GM21423 (cell line): Measurements from ENCODE around the gene CYP2A6.
"Not testable (repeated sequence)": the region's sequence is repeated elsewhere in the genome, so short reads cannot be mapped to it uniquely, and the experiment has no call there.

ENCODE experiments used
- ATAC-seq: cut with Tn5 transposase; IDR thresholded peaks from one replicate; pipeline ENCODE4 v1.9.1; 2021; ENCODE audit warnings: mild to moderate bottlenecking, moderate library complexity; ENCODE audit not compliant: unreplicated experiment

CYP2A6 gene

DNA sequence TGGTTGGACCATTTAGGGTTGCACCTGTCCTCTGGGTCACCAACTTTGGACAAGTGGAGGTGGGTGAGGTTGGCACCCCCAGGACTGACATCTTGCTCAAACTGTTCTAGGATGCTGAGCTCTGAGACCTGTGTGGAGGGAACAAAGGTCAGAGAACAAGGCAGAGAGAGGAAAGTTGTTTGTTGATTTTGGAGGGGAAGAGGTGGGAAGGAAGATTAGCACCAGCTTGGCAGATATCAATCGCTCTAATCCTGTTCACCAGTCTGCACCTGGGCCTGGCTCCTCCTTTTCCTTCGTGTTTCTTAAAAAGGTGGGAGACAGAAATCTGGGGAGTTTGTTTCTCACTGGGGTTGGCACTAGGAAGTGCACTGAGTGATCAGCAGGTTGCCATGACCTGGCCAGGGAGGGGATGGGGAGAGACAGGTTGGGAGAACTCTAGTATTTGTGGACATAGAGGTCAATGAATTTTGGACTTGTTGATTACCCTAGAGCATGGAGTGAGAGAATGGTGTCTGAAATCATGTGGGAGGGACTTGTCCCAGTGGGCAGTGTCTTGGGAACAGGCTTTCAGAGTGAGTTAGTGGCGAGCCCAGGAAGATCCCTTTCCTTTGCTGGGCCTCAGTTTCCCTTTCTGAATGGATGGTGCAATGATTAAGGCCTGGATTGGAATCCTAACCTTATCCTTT is 2.4 kb upstream of the CYP2A6 start:
- ATAC-seq = not testable (repeated sequence)

DNA sequence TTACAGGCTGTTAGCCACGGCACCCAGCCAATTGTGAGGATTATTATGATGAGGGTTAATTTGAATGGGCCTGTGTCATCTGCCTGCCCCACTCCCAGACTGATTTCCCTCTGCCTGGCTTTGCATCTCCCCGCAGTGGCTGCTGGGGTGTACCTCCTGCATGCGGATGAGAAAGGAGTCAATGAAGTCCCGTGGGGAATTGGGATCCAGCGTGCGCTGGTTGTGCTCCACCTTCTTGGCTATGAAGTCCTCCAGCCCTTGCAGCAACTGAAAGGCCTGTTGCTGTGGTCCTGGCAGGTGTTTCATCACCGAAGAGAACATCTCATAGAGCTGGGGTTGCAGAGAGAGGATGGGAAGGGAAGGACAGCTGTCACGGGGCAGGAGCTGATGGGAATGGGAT is 3.5 kb downstream of the CYP2A6 start:
- ATAC-seq = not testable (repeated sequence)

DNA sequence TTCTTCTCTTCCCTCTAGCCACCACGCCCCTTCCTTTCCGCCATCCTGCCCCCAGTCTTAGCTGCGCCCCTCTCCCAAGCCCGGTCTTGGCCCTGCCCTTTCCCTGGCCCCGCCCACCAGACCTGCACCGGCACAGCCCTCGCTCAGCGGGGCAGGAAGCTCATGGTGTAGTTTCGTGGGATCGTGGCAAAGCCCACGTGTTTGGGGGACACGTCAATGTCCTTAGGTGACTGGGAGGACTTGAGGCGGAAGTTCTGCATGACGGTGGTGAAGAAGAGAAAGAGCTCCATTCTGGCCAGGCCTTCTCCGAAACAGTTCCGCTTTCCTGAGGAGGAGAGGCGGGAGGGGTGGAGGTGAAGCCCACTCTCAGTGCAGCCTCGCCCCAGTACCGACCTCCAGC is 6.6 kb downstream of the CYP2A6 start:
- peak; percentile 42 for ATAC-seq

DNA sequence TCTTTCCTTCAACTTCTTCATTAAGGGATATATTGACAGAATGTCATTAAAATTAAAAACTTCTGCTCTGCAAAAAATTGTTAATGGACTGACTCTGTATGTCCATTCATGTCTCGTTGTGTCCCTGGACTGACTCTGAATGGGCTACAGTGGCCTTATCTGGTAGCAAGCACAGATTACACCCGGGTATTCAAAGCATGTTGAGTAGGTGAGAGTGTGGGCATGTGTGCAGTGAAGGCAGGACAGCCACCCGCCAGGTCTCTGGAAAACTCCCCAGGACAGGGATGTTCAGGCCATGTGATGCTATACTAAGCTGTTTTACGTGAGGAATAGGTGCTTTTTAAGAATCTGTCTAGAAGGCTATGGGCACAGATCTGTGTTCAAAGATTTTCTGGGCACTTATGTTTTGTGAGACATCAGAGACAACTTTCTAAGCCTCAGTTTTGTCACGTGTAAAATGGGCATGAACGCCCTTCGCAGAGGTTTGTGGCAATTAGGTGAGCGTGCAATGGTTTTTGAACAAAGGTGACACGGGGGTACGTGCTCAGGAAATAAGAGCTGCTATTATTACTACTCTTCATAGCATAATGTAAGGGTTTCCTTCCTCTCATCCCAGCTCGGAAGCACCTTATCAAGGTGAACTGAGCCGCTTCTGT is 7.1 kb downstream of the CYP2A6 start:
- ATAC-seq = not testable (repeated sequence)

DNA sequence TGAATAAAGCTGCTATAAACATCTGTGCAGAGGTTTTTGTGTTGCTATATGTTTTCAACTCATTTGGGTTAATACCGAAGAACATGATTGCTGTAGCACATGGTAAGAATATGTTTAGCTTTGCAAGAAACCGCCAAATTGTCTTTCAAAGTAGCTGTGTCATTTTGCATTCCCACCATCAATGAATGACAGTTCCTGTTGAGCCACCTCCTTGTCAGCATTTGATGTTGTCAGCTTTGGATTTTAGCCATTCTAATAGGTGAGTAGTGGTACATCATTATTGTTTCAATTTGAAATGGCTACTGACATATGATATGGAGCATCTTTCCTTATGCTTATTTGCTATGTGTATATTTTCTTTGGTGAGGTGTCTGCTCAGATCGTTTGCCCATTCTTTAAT is 8.2 kb downstream of the CYP2A6 start:
- not testable (repeated sequence) for ATAC-seq

DNA sequence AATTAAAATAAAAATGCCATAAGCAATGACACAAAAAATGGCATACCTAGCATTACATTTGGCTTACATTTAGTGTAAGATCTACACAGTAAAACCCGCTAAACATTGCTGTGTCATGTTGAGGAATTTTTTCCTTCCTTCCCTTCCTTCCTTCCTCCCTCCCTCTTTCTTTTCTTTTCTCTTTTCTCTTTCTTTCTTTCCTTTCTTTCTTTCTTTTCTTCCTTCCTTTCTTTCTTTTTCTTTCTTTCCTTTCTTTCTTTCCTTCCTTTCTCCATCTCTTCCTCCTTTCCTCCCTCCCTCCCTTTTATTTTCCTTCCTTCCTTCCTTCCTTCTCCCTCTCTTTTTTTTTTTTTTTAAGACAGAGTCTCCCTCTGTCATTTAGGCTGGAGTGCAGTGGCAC is 11.8 kb downstream of the CYP2A6 start:
- not testable (repeated sequence) for ATAC-seq

DNA sequence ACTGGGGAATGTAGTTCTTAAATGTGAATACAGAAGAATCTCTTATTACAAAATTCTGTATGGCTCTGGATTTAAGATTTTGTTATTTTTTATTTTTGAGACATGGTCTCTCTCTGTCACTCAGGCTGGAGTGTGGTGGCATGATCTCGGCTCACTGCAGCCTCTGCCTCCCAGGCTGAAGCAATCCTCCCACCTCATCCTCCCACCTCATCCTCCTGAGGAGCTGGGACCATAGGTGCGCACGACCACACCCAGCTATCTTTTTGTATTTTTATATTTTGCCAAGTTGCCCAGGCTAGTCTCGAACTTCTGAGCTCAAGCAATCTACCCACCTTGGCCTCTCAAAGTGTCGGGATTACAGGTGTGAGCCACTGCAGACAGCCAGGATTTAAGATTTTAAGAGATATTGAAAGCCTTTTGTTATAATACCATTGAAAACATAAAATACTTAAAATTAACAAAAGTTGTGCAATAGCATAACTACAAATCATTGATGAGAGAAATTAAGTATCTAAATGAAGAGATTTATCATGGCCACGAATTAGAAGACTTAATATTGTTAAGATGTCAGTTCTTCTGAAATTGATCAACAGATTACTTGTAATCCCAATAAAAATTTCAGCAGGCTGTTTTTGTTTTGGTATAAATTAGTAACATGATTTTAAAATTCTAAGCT is 13.4 kb downstream of the CYP2A6 start:
- ATAC-seq = no peak

DNA sequence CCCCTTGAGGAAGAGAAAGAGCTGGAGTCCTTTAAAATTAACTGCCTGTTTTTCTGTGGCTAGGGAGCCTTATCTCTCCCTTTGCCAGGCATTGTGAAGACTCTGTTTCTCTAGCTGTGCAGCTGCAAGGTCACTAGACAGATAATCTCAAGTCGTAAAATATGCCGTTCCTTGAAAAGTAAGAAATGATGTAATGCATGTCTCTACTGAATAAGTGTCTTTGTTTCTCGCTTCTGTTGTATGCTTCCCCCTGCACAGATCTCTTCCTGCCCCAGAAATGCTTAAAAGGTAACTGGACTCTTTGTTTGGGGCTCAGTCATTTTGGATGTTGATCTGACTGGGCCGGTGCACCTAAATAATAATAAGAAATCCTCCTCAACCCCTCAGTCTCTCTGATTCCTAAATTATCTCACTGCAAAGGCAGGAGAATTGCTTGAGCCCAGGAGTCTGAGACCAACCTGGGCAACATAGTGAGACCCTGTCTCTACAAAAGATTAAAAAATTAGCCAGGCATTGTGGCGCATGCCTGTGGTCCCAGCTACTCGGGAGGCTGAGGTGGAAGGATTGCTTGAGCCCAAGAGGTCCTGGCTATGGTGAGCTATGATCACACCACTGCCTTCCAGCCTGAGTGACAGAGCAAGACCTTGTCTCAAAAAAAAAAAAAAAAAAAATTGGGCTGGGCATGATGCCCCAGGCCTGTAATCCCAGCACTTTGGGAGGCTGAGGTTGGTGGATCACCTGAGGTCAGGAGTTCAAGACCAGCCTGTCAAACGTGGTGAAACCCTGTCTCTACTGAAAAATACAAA is 16.3 kb downstream of the CYP2A6 start:
- ATAC-seq = not testable (repeated sequence)

DNA sequence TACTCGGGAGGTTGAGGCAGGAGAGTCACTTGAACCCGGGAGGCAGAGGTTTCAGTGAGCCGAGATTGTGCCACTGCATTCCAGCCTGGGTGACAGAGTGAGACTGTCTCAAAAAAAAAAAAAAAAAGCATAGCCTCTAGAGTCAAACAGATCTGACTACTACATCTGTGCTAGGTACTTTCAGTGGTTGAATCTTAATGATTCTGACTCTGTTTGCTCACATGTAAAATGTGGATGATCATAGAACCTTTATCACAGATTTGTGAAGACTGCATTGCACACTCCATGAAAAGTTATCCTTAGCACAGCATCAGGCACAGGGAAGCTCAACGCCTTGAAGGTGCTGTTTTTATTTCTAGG is 17.8 kb downstream of the CYP2A6 start:
- ATAC-seq = not testable (repeated sequence)

DNA sequence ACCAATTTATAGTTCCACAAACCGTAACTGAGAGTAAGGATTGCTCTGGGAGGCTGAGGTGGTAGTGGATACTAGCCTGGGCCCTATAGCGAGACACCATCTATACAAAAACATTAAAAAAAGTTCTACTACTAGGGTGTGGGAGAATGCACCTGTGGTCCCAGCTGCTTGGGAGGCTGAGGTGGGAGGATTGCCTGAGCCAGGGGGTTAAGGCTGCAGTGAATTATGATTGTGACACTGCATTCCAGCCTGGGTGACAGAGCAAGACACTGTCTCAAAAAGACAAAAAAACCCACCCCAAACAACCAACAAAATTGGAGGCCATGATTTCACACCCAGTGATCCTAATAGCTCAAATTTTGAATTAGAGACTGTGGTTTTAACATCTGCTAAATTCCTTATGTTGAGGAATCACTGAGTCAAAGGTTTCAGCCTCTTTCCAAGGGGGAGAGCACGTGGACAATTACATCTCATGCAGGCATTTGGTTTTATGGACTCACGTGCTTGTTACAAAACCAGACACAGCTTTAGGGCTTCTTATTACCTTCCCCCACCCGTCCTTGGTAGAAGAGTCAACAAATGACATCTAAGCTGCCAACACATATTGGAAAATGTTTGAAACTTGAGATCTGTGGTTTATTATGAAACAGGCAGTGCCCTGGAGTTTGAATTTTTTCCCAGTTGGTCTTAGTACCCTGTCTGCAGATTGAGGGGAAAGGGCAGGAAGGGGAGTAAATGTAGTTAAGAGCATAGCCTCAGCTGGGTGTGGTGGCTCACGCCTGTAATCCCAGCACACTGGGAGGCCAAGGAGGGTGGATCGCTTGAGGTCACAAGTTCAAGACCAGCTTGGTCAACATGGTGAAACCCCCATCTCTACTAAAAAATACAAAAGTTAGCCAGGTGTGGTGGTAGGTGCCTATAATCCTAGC is 18.5 kb downstream of the CYP2A6 start:
- ATAC-seq = no peak

DNA sequence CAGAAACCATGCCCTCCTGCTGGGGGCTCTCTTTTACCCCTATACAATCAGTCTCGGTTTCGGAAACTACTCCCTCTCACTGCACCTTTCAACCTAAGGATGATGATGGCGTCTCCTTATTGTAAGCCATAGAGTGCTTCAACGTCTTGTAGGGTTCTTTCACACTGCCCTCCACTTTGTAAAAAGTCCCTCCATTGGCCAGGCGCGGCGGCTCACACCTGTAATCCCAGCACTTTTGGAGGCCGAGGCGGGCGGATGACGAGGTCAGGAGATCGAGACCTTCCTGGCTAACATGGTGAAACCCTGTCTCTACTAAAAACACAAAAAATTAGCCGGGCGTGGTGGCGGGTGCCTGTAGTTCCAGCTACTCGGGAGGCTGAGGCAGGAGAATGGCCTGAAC is 19.5 kb downstream of the CYP2A6 start:
- not testable (repeated sequence) for ATAC-seq

DNA sequence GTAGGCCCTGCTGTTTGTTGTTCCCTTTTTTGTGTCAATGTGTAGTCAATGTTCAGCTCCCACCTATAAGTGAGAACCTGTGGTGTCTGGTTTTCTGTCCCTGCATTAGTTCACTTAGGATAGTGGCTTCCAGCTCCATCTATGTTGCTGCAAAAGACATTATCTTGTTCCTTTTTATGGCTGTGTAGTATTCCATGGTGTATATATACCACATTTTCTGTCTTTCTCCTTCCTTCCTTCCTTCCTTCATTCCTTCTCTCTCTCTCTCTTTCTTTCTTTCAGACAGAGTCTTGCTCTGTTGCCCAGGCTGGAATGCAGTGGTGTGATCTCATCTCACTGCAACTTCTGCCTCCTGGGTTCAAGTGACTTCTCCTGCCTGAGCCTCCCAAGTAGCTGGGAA is 21.0 kb downstream of the CYP2A6 start:
- ATAC-seq = no peak

DNA sequence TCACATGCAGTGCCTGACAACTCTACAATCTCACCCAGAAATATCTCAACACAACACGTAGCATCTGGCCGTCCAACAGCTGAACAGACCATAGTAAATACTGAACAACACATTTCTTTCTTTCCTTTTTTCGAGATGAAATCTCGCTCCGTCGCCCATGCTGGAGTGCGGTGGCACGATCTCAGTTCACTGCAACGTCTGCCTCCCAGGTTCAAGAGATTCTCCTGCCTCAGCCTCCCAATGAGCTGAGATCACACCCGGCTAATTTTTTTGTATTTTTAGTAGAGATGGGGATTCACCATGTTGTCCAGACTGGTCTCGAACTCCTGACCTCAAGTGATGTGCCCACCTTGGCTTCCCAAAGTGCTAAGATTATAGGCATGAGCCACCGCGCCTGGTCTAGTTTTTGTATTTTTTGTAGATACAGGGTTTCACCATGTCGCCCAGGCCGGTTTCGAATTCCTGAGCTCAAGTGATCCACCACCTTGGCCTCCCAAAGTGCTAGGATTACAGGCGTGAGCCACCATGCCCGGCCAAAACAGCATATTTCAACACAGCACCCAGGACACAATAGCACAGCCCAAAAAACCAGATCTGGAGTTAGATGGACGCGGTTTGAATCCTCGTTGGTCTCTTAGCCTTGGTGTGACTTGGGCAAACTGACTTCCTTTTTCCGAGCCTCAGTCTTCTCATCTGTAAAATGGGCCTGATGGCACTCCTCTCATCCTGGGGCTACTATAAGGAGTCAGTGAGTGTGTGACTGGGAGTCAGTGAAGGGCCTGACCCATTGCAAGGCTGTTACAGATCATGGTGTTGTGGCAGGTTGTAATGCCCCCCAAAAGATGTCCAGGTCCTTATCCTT is 22.6 kb downstream of the CYP2A6 start:
- no peak for ATAC-seq

DNA sequence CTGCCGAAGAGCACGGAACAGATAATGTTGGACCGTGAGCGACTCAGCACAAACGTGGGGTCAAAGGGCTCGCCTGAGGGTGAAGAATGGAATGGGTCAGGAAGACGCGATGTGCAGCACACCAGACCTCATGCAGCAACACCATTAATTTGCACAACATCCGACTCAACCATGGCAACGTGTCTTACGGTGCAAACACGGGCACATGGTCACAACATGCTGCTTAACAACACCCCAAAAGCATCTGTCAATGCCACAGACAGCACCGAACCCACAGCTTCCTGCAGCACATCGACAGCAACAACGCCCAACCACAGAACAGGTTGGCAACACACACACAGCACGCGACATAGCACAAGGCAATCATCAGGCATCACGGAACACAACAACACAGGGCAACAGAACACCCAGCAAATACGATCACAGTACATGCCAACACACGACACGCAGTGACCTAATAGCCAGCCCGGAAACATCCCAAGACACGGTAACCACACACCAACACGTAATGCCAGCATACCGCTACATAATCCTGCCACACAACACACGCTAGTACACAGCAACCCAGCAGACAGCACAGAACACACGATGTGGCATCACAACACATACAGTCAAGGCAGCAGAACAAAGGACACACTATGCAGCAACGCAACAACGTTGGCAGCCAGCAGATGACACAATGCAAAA is 23.4 kb downstream of the CYP2A6 start:
- not testable (repeated sequence) for ATAC-seq

DNA sequence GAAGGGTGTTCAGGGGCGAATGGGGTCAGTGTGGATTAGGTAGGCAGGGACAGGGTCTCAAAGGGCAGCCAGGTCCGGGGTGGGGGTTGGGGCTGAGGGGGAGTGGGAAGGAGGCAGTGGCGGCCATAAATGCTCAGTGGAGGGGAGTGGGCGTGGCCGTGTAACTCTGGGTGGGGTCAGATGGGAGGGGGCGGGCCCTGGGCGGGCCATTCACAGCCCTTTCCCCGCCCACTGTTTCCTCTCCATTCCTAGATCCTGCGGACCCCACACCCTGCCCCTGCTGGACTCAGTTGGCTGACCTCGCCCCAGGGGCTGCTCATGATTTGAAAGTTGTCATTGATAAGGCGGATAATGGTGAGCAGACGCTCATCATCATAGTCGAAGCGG is 23.9 kb downstream of the CYP2A6 start:
- ATAC-seq = not testable (repeated sequence)

DNA sequence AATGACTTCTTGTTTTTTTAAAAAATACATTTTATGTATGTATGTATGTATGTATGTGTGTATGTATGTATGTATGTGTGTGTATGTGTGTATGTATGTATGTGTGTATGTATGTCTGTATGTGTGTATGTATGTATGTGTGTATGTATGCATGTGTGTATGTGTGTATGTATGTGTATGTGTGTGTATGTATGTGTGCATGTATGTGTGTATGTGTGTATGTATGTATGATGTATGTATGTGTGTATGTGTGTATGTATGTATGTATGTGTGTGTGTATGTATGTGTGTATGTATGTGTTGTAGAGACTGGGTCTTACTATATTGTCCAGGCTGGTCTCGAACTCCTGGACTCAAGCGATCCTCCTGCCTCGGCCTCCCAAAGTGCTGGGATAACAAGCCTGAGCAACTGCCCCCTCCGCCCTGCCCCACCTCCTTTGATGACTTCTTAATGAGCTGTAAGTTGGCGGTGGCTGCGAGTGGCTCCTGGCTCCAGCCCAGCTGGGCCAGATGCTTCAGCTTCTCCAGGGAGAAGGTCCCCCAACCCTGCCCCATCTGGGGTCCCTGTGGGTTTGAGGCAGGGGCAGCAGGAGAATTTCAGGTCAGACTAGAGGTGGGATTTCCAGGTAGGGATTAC is 24.7 kb downstream of the CYP2A6 start:
- not testable (repeated sequence) for ATAC-seq

DNA sequence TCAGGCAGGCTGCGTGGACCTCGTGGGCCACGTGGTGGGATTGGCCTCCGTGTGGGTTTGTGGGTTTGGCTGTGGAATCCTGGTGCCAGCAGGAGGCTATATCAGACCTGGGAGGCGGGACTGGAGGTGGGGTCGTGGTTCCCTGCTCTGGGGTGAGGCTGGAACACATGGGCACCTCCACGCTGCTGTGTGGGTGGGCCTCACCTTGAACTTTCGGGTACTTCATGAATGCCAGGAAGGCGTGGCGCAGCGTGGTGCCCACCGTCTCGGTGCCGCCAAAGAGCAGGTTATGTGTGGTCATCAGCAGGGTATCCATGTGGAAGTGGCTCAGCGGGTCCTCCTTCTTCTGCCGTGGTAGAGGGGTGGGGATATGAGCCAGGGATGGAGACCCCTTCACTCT is 25.3 kb downstream of the CYP2A6 start:
- not testable (repeated sequence) for ATAC-seq
